GM21367 (cell line): ENCODE data around the gene TMEM233.
A peak's percentile ranks its signal among the peaks of the same experiment; 100 is the strongest.
"Not testable (repeated sequence)": the region's sequence is repeated elsewhere in the genome, so short reads cannot be mapped to it uniquely, and the experiment has no call there.

Experiments
- ATAC-seq: cut with Tn5 transposase; IDR thresholded peaks from one replicate; pipeline ENCODE4 v1.9.1; 2021; ENCODE audit not compliant: unreplicated experiment

Gene TMEM233

GRCh38 chr12:119652665-119653064, 59.1 kb downstream of the TMEM233 start:
- ATAC-seq: no peak

- not testable (repeated sequence) for ATAC-seq
These were observed 63.4 kb downstream of the TMEM233 start for GRCh38 chr12:119657001-119657400.

- ATAC-seq: not testable (repeated sequence)
These were observed 64.6 kb downstream of the TMEM233 start for GRCh38 chr12:119658166-119658565.

- ATAC-seq: peak; percentile 49
These were observed 65.8 kb downstream of the TMEM233 start for GRCh38 chr12:119659289-119659897.

GRCh38 chr12:119660076-119660475, 66.5 kb downstream of the TMEM233 start:
- ATAC-seq: no peak

- ATAC-seq: no peak
These were observed 68.3 kb downstream of the TMEM233 start for GRCh38 chr12:119661882-119662281.

DNA sequence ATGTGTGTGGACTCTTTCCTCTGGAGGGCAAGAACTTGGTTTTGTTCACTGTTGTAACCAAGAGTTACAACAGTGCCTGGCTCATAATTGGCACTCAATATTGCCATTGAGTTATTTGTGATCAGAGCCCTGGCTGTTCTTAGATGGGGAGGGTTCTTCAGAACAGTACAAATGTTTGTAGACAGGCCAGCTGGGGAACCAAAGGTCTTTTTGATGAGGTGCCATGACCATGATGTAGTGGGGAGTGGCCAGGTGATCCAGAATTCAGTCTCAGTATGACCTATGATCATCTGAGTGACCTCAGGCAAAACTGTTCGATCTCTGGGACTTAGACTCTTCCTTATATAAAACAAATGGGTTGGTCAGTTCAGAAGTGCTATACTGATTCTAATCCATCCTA, 71.1 kb downstream of the TMEM233 start:
- no peak for ATAC-seq

DNA sequence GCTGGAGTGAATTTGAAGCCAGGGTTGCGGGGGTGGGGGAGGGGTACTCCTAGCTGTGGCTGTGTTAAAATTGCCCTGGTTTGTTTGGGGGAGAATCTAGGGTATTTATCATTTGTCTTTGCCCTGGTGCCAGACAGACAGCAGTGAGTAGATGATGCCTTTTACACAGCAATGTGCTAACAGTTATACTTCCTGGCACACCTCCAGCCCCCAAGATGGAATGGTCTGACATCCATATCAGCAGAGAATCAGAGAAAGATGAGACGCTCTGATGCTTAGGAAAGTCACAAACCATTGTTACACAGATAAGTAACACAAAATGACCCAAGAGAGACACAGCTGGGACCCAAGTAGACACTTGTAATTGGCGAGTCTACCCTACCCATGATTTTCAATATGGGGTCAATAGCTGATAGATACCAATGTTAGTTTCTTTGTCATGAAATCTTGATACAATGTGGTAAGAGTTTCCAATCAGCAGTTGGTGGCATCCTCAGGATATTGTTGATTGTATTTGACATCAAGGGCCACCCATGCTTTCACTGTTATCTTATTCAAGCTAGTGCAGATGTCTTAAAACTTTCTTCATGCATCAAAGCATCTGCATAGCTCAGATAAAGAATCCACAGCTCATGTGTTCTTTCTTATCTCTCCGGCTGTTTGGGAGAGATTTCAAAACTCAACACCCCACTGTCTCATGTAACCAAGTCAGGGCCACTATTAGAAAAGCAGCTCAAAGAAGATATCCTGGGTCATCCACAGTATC, 71.8 kb downstream of the TMEM233 start:
- no peak for ATAC-seq

GRCh38 chr12:119666226-119666795, 72.7 kb downstream of the TMEM233 start:
- no peak for ATAC-seq

DNA sequence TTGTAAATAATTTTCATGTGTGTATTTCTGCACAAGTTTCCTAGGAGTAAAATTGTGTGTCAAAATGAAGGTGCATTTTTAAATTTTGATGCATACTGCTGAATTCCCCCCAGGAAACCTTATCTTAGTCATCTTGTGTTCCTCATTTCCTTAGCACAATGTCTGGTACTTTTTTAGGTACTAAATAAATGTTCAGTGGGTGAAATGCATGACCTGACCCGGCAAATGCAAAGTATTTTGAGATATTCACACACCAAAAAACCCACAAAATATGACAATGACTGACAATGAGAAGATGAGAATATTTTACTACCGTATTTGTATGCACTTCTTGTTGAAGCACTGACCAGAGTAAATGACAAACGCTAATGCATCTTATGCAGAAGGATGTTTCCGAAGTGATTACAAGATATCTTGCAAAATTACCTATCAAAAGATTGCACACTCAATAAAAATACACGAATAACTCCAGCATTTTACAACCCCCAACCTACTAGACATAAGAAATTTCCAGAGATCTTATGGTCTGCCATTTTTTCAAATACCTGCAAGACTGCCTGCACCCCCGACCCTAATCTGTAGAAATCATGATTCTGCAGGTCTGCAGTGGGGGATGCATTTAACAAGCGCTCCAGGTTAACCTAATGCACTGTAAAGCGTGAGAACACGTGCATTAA, 73.5 kb downstream of the TMEM233 start:
- ATAC-seq: no peak

- peak; percentile 91 for ATAC-seq
These were observed 74.2 kb downstream of the TMEM233 start, which contains the start of gene PRKAB1 for GRCh38 chr12:119667577-119668323. Gene PRKAB1 (plus strand): TSS chr12:119668133. CDS start chr12:119668245, 112 bp downstream.

GRCh38 chr12:119668324-119668841, 74.8 kb downstream of the TMEM233 start:
- ATAC-seq: no peak

GRCh38 chr12:119669744-119670472, 76.3 kb downstream of the TMEM233 start:
- ATAC-seq: no peak

- ATAC-seq: no peak
These were observed 77.5 kb downstream of the TMEM233 start for GRCh38 chr12:119671070-119671469.

DNA sequence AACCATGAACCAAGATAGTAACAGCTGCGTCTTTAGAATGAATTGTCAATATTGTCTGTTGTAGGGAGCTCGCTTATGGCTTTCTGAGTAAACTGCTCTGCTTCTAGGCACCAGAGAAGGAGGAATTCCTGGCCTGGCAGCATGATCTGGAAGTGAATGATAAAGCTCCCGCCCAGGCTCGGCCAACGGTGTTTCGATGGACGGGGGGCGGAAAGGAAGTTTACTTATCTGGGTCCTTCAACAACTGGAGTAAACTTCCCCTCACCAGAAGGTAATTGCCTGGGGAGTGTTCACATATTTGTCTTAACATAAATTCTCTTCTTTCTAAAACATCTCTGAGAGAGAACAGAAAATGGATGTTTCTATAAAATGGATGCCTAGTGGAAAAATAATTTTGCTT, 78.6 kb downstream of the TMEM233 start:
- ATAC-seq: no peak

DNA sequence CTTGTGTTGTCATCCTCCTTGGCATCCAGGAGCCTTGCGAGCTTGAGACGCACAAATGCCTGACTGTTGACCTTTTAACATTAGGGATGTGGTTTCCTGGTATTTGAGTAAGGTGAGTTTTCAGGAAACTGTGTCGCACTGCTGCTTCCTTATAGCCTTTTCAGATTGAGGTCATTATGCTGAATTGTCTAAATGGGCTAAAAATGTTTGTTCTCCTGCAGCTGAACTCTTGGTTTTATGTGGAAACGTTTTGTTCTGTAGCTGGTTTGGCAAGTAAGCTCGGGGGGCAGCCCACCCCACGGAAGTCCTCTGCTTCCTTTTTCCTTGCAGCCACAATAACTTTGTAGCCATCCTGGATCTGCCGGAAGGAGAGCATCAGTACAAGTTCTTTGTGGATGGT, 80.1 kb downstream of the TMEM233 start:
- no peak for ATAC-seq

DNA sequence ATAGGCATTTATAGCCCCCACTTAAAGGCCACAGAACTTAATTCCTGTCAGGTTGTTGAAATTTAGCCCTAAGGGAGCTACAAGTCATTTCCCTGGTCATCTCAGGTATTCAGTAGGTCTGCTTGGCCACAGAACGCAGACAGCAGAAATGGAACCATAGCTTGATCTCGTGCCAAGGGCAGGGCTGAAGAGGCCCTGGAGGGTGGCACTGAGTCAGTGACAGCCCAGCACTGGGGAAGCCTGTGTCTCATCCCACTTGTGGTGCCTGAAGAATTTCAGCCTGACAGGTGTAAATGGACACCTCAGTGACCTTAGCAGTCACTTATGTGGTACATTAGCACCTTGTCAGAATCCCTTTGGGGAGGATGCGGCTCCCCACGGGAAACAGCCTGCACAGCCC, 81.0 kb downstream of the TMEM233 start:
- ATAC-seq: no peak

GRCh38 chr12:119676022-119676421, 82.4 kb downstream of the TMEM233 start:
- no peak for ATAC-seq

- no peak for ATAC-seq
These were observed 83.0 kb downstream of the TMEM233 start for GRCh38 chr12:119676573-119676972.

DNA sequence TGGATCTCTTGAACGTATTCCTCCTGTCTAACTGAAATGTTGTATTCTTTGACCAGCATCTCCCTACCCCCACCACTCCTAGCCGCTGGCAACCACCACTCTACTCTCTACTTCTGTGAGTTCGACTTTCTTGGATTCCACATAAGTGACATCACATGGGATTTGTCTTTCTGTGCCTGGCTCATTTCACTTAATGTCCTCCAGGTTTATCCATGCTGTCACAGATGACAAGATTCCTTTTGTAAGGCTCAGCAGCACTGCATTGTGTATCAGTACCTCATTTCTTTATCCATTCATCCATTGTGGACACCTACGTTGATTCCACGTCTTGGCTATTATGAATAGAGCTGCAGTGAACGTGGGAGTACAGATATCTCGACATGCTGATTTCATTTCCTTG, 84.9 kb downstream of the TMEM233 start:
- no peak for ATAC-seq
